ENCODE data around the gene PRKX. TPM values are rescaled to one million over a fixed set of nuclear protein-coding genes. Genes with fewer than 3 reads are reported as not detected.
"Not testable (repeated sequence)": the region's sequence is repeated elsewhere in the genome, so short reads cannot be mapped to it uniquely, and the experiment has no call there.

Gene PRKX
- total RNA-seq, 1 donor: 13.4 TPM

DNA sequence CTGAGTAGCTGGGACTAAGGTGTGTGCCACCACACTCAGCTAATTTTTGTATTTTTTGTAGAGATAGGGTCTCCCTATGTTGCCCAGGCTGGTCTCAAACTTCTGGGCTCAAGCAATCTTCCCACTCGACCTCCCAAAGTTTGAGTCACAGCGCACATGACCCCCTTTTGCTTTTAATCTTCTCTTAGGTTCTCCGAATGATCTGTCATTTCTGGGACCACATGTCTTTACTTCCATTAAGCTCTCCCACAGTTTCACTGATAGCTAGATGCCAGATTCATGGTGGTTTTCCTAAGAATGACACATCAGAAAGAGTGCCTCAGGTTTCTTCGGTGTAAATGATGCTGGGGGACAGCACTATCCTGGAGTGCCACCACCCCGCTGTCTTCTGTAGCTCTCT, 17.9 kb downstream of the PRKX start:
- no peaks in the 10 kb centered on the region for H4K20me1 ChIP-seq (ENCODE audit: insufficient read depth, low read length)
- TF ChIP-seq, protein P1, sequence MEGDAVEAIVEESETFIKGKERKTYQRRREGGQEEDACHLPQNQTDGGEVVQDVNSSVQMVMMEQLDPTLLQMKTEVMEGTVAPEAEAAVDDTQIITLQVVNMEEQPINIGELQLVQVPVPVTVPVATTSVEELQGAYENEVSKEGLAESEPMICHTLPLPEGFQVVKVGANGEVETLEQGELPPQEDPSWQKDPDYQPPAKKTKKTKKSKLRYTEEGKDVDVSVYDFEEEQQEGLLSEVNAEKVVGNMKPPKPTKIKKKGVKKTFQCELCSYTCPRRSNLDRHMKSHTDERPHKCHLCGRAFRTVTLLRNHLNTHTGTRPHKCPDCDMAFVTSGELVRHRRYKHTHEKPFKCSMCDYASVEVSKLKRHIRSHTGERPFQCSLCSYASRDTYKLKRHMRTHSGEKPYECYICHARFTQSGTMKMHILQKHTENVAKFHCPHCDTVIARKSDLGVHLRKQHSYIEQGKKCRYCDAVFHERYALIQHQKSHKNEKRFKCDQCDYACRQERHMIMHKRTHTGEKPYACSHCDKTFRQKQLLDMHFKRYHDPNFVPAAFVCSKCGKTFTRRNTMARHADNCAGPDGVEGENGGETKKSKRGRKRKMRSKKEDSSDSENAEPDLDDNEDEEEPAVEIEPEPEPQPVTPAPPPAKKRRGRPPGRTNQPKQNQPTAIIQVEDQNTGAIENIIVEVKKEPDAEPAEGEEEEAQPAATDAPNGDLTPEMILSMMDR (IDR thresholded peaks at IDR 0.05; ENCODE audit: extremely low read depth, low read depth, low read length): no peak
- no peak overlapping the region for H3K4me2 ChIP-seq (ENCODE audit: insufficient read depth, low read length)
- H3K36me3 ChIP-seq (ENCODE audit: insufficient read depth, low read length): no peaks in the 10 kb centered on the region
- no peak for DNase-seq (ENCODE audit: insufficient read length, low spot score, missing footprints)
- H3K4me1 ChIP-seq (ENCODE audit: insufficient read depth, low read length): peaks cover 11% of the 10 kb centered on the region
- no peak overlapping the region for H2AFZ ChIP-seq (ENCODE audit: low read length)
- no peaks in the 10 kb centered on the region for H3K9me3 ChIP-seq (ENCODE audit: low read depth, low read length)
- no peak overlapping the region for H3K4me3 ChIP-seq (ENCODE audit: insufficient read depth, low read length)
- H3K27ac ChIP-seq (ENCODE audit: low read depth, low read length): no peak overlapping the region
- H3K79me2 ChIP-seq (ENCODE audit: insufficient read depth, low read length): no peaks in the 10 kb centered on the region
- H3K27me3 ChIP-seq (ENCODE audit: insufficient read depth, low read length): no peaks in the 10 kb centered on the region

DNA sequence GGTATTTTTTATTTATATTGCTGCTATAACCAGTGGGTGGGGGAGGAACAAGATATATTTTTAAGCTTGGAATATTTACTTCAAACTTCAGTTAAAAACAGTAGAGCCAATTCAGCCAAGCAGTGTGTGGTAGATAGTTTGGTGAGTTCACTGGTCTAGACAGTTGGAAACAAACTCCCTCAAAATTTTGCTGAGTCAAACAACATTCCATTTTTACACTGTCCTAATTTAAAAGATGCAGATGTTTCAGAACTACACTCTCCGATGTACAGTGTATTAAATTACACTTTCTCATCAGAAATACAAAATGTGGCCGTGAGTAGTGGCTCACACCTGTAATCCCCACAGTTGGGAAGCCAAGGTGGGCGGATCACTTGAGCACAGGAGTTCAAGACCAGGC, 23.3 kb downstream of the PRKX start:
- no peaks in the 10 kb centered on the region for H3K9me3 ChIP-seq (ENCODE audit: low read depth, low read length)
- no peaks in the 10 kb centered on the region for H3K4me1 ChIP-seq (ENCODE audit: insufficient read depth, low read length)
- no peaks in the 10 kb centered on the region for H3K27me3 ChIP-seq (ENCODE audit: insufficient read depth, low read length)
- no peaks in the 10 kb centered on the region for H3K79me2 ChIP-seq (ENCODE audit: insufficient read depth, low read length)
- no peak overlapping the region for H3K27ac ChIP-seq (ENCODE audit: low read depth, low read length)
- DNase-seq (ENCODE audit: insufficient read length, low spot score, missing footprints): no peak
- no peaks in the 10 kb centered on the region for H3K36me3 ChIP-seq (ENCODE audit: insufficient read depth, low read length)
- H3K4me2 ChIP-seq (ENCODE audit: insufficient read depth, low read length): no peak overlapping the region
- no peak overlapping the region for H3K4me3 ChIP-seq (ENCODE audit: insufficient read depth, low read length)
- TF ChIP-seq, protein P1 (IDR thresholded peaks at IDR 0.05; ENCODE audit: extremely low read depth, low read depth, low read length): no peak
- no peak overlapping the region for H2AFZ ChIP-seq (ENCODE audit: low read length)
- H4K20me1 ChIP-seq (ENCODE audit: insufficient read depth, low read length): no peaks in the 10 kb centered on the region

DNA sequence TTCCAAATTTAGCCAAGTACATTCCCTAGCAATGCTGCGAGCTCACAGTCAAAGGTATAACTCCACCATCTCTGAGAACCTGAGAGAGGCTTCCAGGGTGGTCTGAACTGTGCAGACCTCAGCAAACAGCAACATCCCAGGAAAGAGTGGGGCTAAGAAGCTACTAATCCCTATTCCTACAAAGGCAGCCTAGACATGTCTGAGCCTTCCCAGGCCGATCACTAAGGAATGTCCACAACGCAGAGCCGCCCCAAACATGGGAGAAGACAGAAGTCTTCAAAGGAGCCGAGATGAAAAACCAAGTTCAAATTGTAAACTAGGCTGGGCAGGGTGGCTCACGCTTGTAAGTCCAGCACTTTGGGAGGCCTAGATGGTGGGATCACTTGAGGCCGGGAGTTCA, 30.2 kb downstream of the PRKX start:
- not testable (repeated sequence) for H3K27ac ChIP-seq (ENCODE audit: low read depth, low read length); H2AFZ ChIP-seq (ENCODE audit: low read length); H3K4me1 ChIP-seq (ENCODE audit: insufficient read depth, low read length); DNase-seq (ENCODE audit: insufficient read length, low spot score, missing footprints); H3K9me3 ChIP-seq (ENCODE audit: low read depth, low read length); H3K36me3 ChIP-seq (ENCODE audit: insufficient read depth, low read length); H3K4me3 ChIP-seq (ENCODE audit: insufficient read depth, low read length); H3K79me2 ChIP-seq (ENCODE audit: insufficient read depth, low read length); H3K27me3 ChIP-seq (ENCODE audit: insufficient read depth, low read length); H3K4me2 ChIP-seq (ENCODE audit: insufficient read depth, low read length); H4K20me1 ChIP-seq (ENCODE audit: insufficient read depth, low read length)

DNA sequence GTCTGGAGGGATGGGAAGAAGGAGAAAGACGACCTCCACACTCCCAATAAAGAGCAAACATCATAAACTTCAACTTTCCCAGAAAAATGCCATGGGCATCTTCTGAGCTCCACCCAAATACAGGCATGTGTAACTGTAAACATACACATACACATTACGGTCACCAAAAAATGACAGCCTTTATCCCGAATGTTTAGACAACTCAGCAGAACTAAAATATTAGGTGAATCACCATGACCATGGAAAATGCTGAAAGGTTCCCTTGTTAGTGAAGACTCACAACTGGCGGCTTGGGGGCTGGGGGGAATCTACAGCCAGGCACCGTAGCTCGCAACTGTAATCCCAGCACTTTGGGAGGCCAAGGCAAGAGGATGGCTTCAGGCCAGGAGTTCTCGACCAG, 33.0 kb downstream of the PRKX start:
- Histone ChIP-seq H2AFZ (ENCODE audit: low read length) (no peak overlapping the region), H3K4me3 (ENCODE audit: insufficient read depth, low read length) (no peak overlapping the region), H3K9me3 (ENCODE audit: low read depth, low read length) (no peaks in the 10 kb centered on the region), H3K79me2 (ENCODE audit: insufficient read depth, low read length) (no peaks in the 10 kb centered on the region), H3K27ac (ENCODE audit: low read depth, low read length) (no peak overlapping the region), H3K36me3 (ENCODE audit: insufficient read depth, low read length) (no peaks in the 10 kb centered on the region), H4K20me1 (ENCODE audit: insufficient read depth, low read length) (no peaks in the 10 kb centered on the region), H3K4me2 (ENCODE audit: insufficient read depth, low read length) (no peak overlapping the region), H3K4me1 (ENCODE audit: insufficient read depth, low read length) (no peaks in the 10 kb centered on the region), H3K27me3 (ENCODE audit: insufficient read depth, low read length) (no peaks in the 10 kb centered on the region)
- DNase-seq (ENCODE audit: insufficient read length, low spot score, missing footprints): no peak
- TF ChIP-seq, protein P1 (IDR thresholded peaks at IDR 0.05; ENCODE audit: extremely low read depth, low read depth, low read length): no peak

Data from osteoblast (primary cell).